HepG2 (cell line): ENCODE results near the gene SEC31B. TPM values are rescaled to one million over a fixed set of nuclear protein-coding genes. Genes with fewer than 3 reads are reported as not detected.

Experiments
- AFF4 ChIP-seq: sonication (generic); formaldehyde crosslinking; IDR thresholded peaks from 2 replicates; pipeline ENCODE4 v1.4.0; 2020; ENCODE audit warnings: missing genetic modification reagents
- MNT ChIP-seq: fragments of 450-650 bp; IDR thresholded peaks from 2 replicates; pipeline ENCODE4 v1.6.1; 2016
- PHF20 ChIP-seq: sonication (generic); formaldehyde crosslinking; IDR thresholded peaks from 2 replicates; pipeline ENCODE4 v1.5.0; 2020; ENCODE audit warnings: mild to moderate bottlenecking, missing genetic modification reagents
- THRA ChIP-seq: sonication (generic); formaldehyde crosslinking; IDR thresholded peaks from 2 replicates; pipeline ENCODE4 v1.4.0; 2020; ENCODE audit warnings: missing genetic modification reagents, borderline replicate concordance
- ZBTB33 ChIP-seq: sonication (generic); formaldehyde crosslinking; IDR thresholded peaks from 2 replicates; pipeline ENCODE4 v1.4.0; 2020; ENCODE audit warnings: missing genetic modification reagents
- ZNF704 ChIP-seq: sonication (generic); formaldehyde crosslinking; IDR thresholded peaks from 2 replicates; pipeline ENCODE4 v1.8.1; 2023; ENCODE audit warnings: mild to moderate bottlenecking, inconsistent platforms, moderate library complexity, missing genetic modification reagents, borderline replicate concordance
- polyA plus RNA-seq, 8 experiments: library from polyadenylated mRNA; depleted of rRNA in 3 of 8; stranded (reverse) in 7 of 8; unstranded in 1 of 8; fragments of >200 nt; fragmentation: Illumina TruSeq in 4 of 8; extraction: Trizol in 4 of 8; gene quantifications; 2 replicates each; pipeline versions ENCODE4 v1.2.1 to v1.2.3, GENCODE V29; 2011 to 2016; ENCODE audit warnings: low read depth in 4 of 8, missing spikeins in 1 of 8, mixed read lengths in 1 of 8; ENCODE audit not compliant: insufficient read depth in 1 of 8
- total RNA-seq, 5 experiments: library from RNA; depleted of rRNA; stranded (reverse); fragments of >200 nt; fragmentation: Illumina TruSeq; extraction: Trizol; gene quantifications; 2 replicates each; pipeline ENCODE4 v1.2.3, GENCODE V29; 2016; ENCODE audit warnings: low read depth in 1 of 5

Gene SEC31B
- total and polyA plus RNA-seq, 2 of the 13 experiments (the other 11 are each of a cell fraction or from before 2014, with no cell fraction given): 2.0 to 8.3 TPM

- TF ChIP-seq ZBTB33 (CRISPR knock-in tag) (peak; percentile 45; the same call in 1 of the 2 replicates), MNT (peak; percentile 60; the same call in 1 of the 2 replicates), AFF4 (no peak), ZNF704 (CRISPR knock-in tag) (no peak), THRA (CRISPR knock-in tag) (no peak), PHF20 (CRISPR knock-in tag) (no peak)
Observed at GRCh38 chr10:100562008-100562672, 42.5 kb upstream of the SEC31B start (continued).
